Fibroblast of lung (primary cell): ENCODE data around the gene ITGA7. TPM values are rescaled to one million over a fixed set of nuclear protein-coding genes. Genes with fewer than 3 reads are reported as not detected.

ENCODE experiments used
- DNase-seq, 2 donors: peaks; one replicate each; pipeline versions ENCODE4 v3.0.0 to v3.0.0-alpha.2; 2010; ENCODE audit warnings: low read depth in 2 of 2
- H2AFZ ChIP-seq: 2 replicates; pipeline ENCODE4 v1.5.1; 2012; ENCODE audit warnings: low read length, control low read depth, inconsistent platforms
- H3K27ac ChIP-seq: 2 replicates; pipeline ENCODE4 v1.5.1; 2011; ENCODE audit warnings: low read length, control low read depth; ENCODE audit not compliant: insufficient read depth
- H3K27me3 ChIP-seq: 2 replicates; pipeline ENCODE4 v1.5.1; 2011; ENCODE audit warnings: mild to moderate bottlenecking, low read length; ENCODE audit not compliant: control insufficient read depth, insufficient read depth
- H3K36me3 ChIP-seq: 2 replicates; pipeline ENCODE4 v1.5.1; 2011; ENCODE audit warnings: low read length; ENCODE audit not compliant: control insufficient read depth, insufficient read depth
- H3K4me1 ChIP-seq: 2 replicates; pipeline ENCODE4 v1.5.1; 2011; ENCODE audit warnings: low read length; ENCODE audit not compliant: control insufficient read depth, insufficient read depth; ENCODE audit errors: extremely low read depth
- H3K4me2 ChIP-seq: 2 replicates; pipeline ENCODE4 v1.5.1; 2011; ENCODE audit warnings: low read length, control low read depth; ENCODE audit not compliant: insufficient read depth; ENCODE audit errors: extremely low read depth
- H3K4me3 ChIP-seq, 4 experiments: fragments of 200-600 bp in 1 of 4; sonication (generic) in 1 of 4; replicated peaks in 1 of 4; 2 replicates each; pipeline ENCODE4 v1.5.1; 2011 to 2016; ENCODE audit warnings: low read length in 4 of 4, low read depth in 3 of 4, mild to moderate bottlenecking in 3 of 4, control low read depth in 2 of 4, inconsistent platforms in 1 of 4, mixed read lengths in 1 of 4; ENCODE audit not compliant: insufficient read depth in 1 of 4; ENCODE audit errors: control extremely low read depth in 1 of 4
- H3K79me2 ChIP-seq: 2 replicates; pipeline ENCODE4 v1.5.1; 2012; ENCODE audit warnings: mild to moderate bottlenecking, low read length, inconsistent platforms; ENCODE audit not compliant: control insufficient read depth, insufficient read depth
- H3K9ac ChIP-seq: 2 replicates; pipeline ENCODE4 v1.5.1; 2011; ENCODE audit warnings: mild to moderate bottlenecking, low read length, control low read depth; ENCODE audit not compliant: insufficient read depth
- H3K9me3 ChIP-seq: 2 replicates; pipeline ENCODE4 v1.5.1; 2012; ENCODE audit warnings: low read depth, low read length; ENCODE audit not compliant: control insufficient read depth, insufficient read depth
- H4K20me1 ChIP-seq: 2 replicates; pipeline ENCODE4 v1.5.1; 2011; ENCODE audit warnings: low read length; ENCODE audit not compliant: control insufficient read depth, insufficient read depth; ENCODE audit errors: extremely low read depth
- CTCF ChIP-seq, 2 donors: IDR thresholded peaks in 1 of 2; conservative IDR thresholded peaks in 1 of 2; 1 replicate in 1 of 2; 2 replicates in 1 of 2; pipeline ENCODE4 v1.5.1; 2011 to 2012; ENCODE audit warnings: low read length in 2 of 2, control low read depth in 1 of 2, inconsistent platforms in 1 of 2, low read depth in 1 of 2, mild to moderate bottlenecking in 1 of 2
- EZH2 ChIP-seq: IDR thresholded peaks from 2 replicates; pipeline ENCODE4 v1.5.1; 2012; ENCODE audit warnings: low read length, control low read depth, mild to moderate bottlenecking; ENCODE audit errors: missing control alignments
- polyA plus RNA-seq, 2 donors: library from polyadenylated mRNA; depleted of rRNA in 1 of 2; stranded (reverse) in 1 of 2; unstranded in 1 of 2; fragments of >200 nt; gene quantifications; 2 replicates each; pipeline ENCODE4 v1.2.1, GENCODE V29; 2011 to 2012; ENCODE audit warnings: missing spikeins in 1 of 2
- total RNA-seq: library from RNA; depleted of rRNA; stranded (reverse); fragments of >200 nt; gene quantifications from 2 replicates; pipeline ENCODE4 v1.2.1, GENCODE V29; 2014

The ITGA7 gene
- total and polyA plus RNA-seq, 2 donors (not counting 1 experiment from before 2014, with no cell fraction given) = 42.7 to 130 TPM

- Histone ChIP-seq H3K36me3 (peaks cover 2% of the 10 kb centered on the region), H2AFZ (no peak overlapping the region), H3K4me1 (peaks cover 13% of the 10 kb centered on the region), H3K9ac (no peak overlapping the region), H3K79me2 (peaks cover 28% of the 10 kb centered on the region), H3K27ac (no peak overlapping the region), H3K9me3 (no peaks in the 10 kb centered on the region), H3K4me3 (no peak overlapping the region), H3K4me2 (no peak overlapping the region), H3K27me3 (no peaks in the 10 kb centered on the region), H4K20me1 (no peaks in the 10 kb centered on the region)
- no peak for DNase-seq
- no peak for TF ChIP-seq EZH2
- no peak for TF ChIP-seq CTCF (conservative IDR thresholded peaks at IDR 0.05 in 1 of 2, IDR thresholded peaks at IDR 0.05 in 1 of 2; ENCODE audit: low read depth in 1 of 2, low read length in 2 of 2)
Measured at GRCh38 chr12:55702861-55703260, 4.8 kb downstream of the ITGA7 start.

GRCh38 chr12:55700255-55701018, 7.3 kb downstream of the ITGA7 start:
- no peaks in the 10 kb centered on the region for H3K9me3 ChIP-seq

More at GRCh38 chr12:55700255-55701018, 7.3 kb downstream of the ITGA7 start:
- Histone ChIP-seq H3K9ac (no peak overlapping the region), H4K20me1 (no peaks in the 10 kb centered on the region), H3K4me3 (no peak overlapping the region), H3K36me3 (peaks cover 6% of the 10 kb centered on the region), H3K27ac (no peak overlapping the region), H3K27me3 (no peaks in the 10 kb centered on the region), H2AFZ (no peak overlapping the region), H3K4me1 (peaks cover 11% of the 10 kb centered on the region), H3K79me2 (peaks cover 16% of the 10 kb centered on the region), H3K4me2 (no peak overlapping the region)
- TF ChIP-seq CTCF (conservative IDR thresholded peaks at IDR 0.05 in 1 of 2, IDR thresholded peaks at IDR 0.05 in 1 of 2; ENCODE audit: low read depth in 1 of 2, low read length in 2 of 2) (no peak), EZH2 (no peak)
- DNase-seq = peak in 1 of 2 donors; percentile 45
